Peyer's patch (tissue), 4 donors: ENCODE measurements around the gene LINC00305. TPM values are rescaled to one million over a fixed set of nuclear protein-coding genes. Genes with fewer than 3 reads are reported as not detected.

Experiments used
- DNase-seq, 3 donors: peaks; one replicate each; pipeline ENCODE4 v3.0.0-alpha.2; 2017 to 2019
- H3K27ac ChIP-seq, 4 donors: fragments of 200-600 bp; sonication (generic); one replicate each; pipeline ENCODE4 v1.5.1; 2016 to 2019
- H3K27me3 ChIP-seq, 2 donors: fragments of 200-600 bp; sonication (generic); one replicate each; pipeline ENCODE4 v1.5.1; 2019
- H3K36me3 ChIP-seq, 3 donors: fragments of 200-600 bp; sonication (generic); one replicate each; pipeline ENCODE4 v1.5.1; 2016 to 2019
- H3K4me1 ChIP-seq, 4 donors: fragments of 200-600 bp; sonication (generic); one replicate each; pipeline ENCODE4 v1.5.1; 2016 to 2019
- H3K4me3 ChIP-seq, 4 donors: fragments of 200-600 bp; sonication (generic); 1 replicate in 3 of 4; 2 replicates in 1 of 4; pipeline ENCODE4 v1.5.1; 2016 to 2019; ENCODE audit warnings: mild to moderate bottlenecking in 1 of 4
- H3K9me3 ChIP-seq, 4 donors: fragments of 200-600 bp; sonication (generic); one replicate each; pipeline ENCODE4 v1.5.1; 2016 to 2019; ENCODE audit warnings: mild to moderate bottlenecking in 1 of 4
- POLR2A ChIP-seq, 2 donors: fragments of 450-650 bp; IDR thresholded peaks; one replicate each; pipeline ENCODE4 v1.5.1; 2017; ENCODE audit warnings: antibody characterized with exemption in 2 of 2, mild to moderate bottlenecking in 2 of 2, moderate library complexity in 2 of 2
- total RNA-seq, 4 donors: library from RNA; depleted of rRNA; stranded (reverse); fragments of >200 nt; gene quantifications; one replicate each; pipeline ENCODE4 v1.1.0, GENCODE V29; 2016
- TF ChIP-seq, protein P1 (sequence below), 6 experiments: fragments of 450-650 bp in 4 of 6; fragments of 200-600 bp in 2 of 6; sonication (generic) in 1 of 6; IDR thresholded peaks; one replicate each; pipeline ENCODE4 v1.5.1; 2017 to 2019; ENCODE audit warnings: antibody characterized with exemption in 6 of 6, mild to moderate bottlenecking in 3 of 6, moderate library complexity in 1 of 6

Gene LINC00305
- total RNA-seq, result not detected

GRCh38 chr18:64148988-64149387 lies at the start of gene LINC00305:
Gene LINC00305 (minus strand): TSS chr18:64149088.
- DNase-seq, result no peak

DNA sequence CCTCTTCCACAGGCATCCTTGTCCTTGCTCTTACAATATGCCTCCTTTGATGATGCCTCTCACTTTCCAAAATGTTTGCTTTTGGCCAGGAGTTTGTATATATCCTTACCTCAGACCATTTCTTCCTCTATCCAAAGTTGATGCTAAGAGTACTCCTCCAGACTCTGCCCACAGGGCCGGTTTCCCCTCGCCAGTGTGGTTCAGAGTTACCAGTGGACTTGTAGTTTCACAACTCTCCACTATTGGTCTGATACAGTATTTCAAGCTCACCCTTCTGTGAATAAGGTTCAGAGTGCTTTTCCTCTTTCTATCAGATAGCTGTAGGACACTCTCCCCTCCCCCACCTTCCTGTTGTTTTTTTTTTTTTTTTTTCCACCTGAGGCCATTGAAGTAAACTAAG lies 42.2 kb upstream of the LINC00305 start:
- DNase-seq, result no peak
- Histone ChIP-seq H3K36me3 (no peaks in the 10 kb centered on the region), H3K27me3 (no peaks in the 10 kb centered on the region), H3K4me3 (no peak overlapping the region), H3K4me1 (no peaks in the 10 kb centered on the region), H3K27ac (no peak overlapping the region), H3K9me3 (no peaks in the 10 kb centered on the region)
- TF ChIP-seq, protein P1, sequence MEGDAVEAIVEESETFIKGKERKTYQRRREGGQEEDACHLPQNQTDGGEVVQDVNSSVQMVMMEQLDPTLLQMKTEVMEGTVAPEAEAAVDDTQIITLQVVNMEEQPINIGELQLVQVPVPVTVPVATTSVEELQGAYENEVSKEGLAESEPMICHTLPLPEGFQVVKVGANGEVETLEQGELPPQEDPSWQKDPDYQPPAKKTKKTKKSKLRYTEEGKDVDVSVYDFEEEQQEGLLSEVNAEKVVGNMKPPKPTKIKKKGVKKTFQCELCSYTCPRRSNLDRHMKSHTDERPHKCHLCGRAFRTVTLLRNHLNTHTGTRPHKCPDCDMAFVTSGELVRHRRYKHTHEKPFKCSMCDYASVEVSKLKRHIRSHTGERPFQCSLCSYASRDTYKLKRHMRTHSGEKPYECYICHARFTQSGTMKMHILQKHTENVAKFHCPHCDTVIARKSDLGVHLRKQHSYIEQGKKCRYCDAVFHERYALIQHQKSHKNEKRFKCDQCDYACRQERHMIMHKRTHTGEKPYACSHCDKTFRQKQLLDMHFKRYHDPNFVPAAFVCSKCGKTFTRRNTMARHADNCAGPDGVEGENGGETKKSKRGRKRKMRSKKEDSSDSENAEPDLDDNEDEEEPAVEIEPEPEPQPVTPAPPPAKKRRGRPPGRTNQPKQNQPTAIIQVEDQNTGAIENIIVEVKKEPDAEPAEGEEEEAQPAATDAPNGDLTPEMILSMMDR (IDR thresholded peaks at IDR 0.05), result no peak
- no peak for TF ChIP-seq POLR2A (IDR thresholded peaks at IDR 0.05)

More at GRCh38 chr18:64148988-64149387, at the start of gene LINC00305:
- Histone ChIP-seq H3K4me3 (no peak within 1 kb of the TSS), H3K9me3 (no peaks in the 10 kb centered on the region), H3K4me1 (no peaks in the 10 kb centered on the region), H3K27ac (no peak within 1 kb of the TSS), H3K36me3 (no peaks in the 10 kb centered on the region), H3K27me3 (no peaks in the 10 kb centered on the region)
- TF ChIP-seq, protein P1 (IDR thresholded peaks at IDR 0.05), result no peak
- no peak for TF ChIP-seq POLR2A (IDR thresholded peaks at IDR 0.05)

DNA sequence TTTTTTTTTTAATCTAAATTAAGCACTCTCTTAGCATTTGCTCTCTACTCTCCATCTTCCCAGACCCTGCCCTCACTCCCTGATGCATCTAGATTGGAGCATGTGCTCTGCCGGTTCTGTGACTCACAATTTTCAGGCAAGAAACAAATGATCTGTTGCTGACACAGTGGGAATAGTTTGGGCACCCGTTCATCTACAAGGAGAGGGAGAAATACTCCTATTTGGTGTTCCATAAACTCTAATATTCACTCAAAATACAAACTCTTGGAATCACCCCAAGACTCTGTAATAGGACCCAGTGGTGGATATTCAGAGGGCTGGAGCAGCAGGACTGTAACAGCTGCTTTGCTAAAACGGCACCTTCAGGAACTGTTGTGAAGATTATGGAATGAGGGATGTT lies 37.1 kb upstream of the LINC00305 start:
- Histone ChIP-seq H3K4me1 (no peaks in the 10 kb centered on the region), H3K36me3 (no peaks in the 10 kb centered on the region), H3K27me3 (no peaks in the 10 kb centered on the region), H3K9me3 (no peaks in the 10 kb centered on the region), H3K4me3 (no peak overlapping the region), H3K27ac (no peak overlapping the region)
- no peak for TF ChIP-seq POLR2A (IDR thresholded peaks at IDR 0.05)
- TF ChIP-seq, protein P1 (IDR thresholded peaks at IDR 0.05), result no peak
- DNase-seq, result no peak

GRCh38 chr18:64183665-64184064 lies 34.8 kb upstream of the LINC00305 start:
- no peak for TF ChIP-seq POLR2A (IDR thresholded peaks at IDR 0.05)
- TF ChIP-seq, protein P1 (IDR thresholded peaks at IDR 0.05), result no peak
- H3K9me3 ChIP-seq, result no peaks in the 10 kb centered on the region

GRCh38 chr18:64180617-64181016 lies 31.7 kb upstream of the LINC00305 start:
- H3K4me1 ChIP-seq, result no peaks in the 10 kb centered on the region
- TF ChIP-seq, protein P1 (IDR thresholded peaks at IDR 0.05), result no peak
- no peak for TF ChIP-seq POLR2A (IDR thresholded peaks at IDR 0.05)
- H3K27me3 ChIP-seq, result no peaks in the 10 kb centered on the region
- DNase-seq, result no peak
- no peak overlapping the region for H3K27ac ChIP-seq
- H3K4me3 ChIP-seq, result no peak overlapping the region
- no peaks in the 10 kb centered on the region for H3K9me3 ChIP-seq
- H3K36me3 ChIP-seq, result no peaks in the 10 kb centered on the region

More at GRCh38 chr18:64183665-64184064, 34.8 kb upstream of the LINC00305 start:
- H3K27me3 ChIP-seq, result no peaks in the 10 kb centered on the region
- no peak overlapping the region for H3K4me3 ChIP-seq
- H3K4me1 ChIP-seq, result no peaks in the 10 kb centered on the region
- DNase-seq, result no peak
- H3K36me3 ChIP-seq, result no peaks in the 10 kb centered on the region
- no peak overlapping the region for H3K27ac ChIP-seq

DNA sequence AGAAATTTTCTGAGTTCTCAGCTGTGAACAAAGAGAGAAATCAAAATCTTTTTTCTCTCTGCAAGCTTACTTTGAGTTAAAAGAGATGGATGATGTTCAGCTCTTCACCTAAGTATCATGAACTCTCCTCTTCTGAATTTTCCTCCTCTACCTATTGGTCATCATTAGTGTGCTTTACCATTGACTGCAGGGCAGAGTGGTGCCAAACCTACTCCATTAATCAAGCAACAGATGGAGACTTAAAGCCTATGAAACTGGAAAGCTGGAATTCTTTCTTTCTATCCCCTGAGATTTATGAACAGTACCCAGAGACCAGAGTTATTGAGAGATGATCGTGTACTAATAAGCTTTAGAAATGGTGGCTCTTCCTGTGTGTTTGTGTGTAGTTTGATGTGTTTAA lies 31.3 kb upstream of the LINC00305 start:
- no peak for DNase-seq
- Histone ChIP-seq H3K9me3 (no peaks in the 10 kb centered on the region), H3K4me3 (no peak overlapping the region), H3K27me3 (no peaks in the 10 kb centered on the region), H3K27ac (no peak overlapping the region), H3K4me1 (no peaks in the 10 kb centered on the region), H3K36me3 (no peaks in the 10 kb centered on the region)
- no peak for TF ChIP-seq POLR2A (IDR thresholded peaks at IDR 0.05)
- TF ChIP-seq, protein P1 (IDR thresholded peaks at IDR 0.05), result no peak
